Measurements from ENCODE around the gene JPH4.
"Not testable (repeated sequence)": the region's sequence is repeated elsewhere in the genome, so short reads cannot be mapped to it uniquely, and the experiment has no call there.

DNA sequence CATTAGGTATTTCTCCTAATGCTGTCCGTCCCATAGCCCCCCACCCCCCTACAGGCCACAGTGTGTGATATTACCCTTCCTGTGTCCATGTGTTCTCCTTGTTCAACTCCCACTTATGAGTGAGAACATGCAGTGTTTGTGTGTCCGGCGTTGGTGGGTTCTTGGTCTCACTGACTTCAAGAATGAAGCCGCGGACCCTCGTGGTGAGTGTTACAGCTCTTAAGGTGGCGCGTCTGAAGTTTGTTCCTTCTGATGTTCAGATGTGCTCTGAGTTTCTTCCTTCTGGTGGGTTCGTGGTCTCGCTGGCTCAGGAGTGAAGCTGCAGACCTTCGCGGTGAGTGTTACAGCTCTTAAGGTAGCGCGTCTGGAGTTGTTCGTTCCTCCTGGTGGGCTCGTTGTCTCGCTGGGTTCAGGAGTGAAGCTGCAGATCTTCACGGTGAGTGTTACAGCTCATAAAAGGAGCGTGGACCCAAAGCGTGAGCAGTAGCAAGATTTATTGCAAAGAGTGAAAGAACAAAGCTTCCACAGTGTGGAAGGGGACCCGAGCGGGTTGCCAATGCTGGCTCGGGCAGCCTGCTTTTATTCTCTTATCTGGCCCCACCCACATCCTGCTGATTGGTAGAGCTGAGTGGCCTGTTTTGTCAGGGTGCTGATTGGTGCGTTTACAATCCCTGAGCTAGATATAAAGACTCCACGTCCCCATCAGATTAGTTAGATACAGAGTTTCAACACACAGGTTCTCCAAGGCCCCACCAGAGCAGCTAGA, 5.4 kb upstream of the JPH4 start:
- TF ChIP-seq, protein P1, sequence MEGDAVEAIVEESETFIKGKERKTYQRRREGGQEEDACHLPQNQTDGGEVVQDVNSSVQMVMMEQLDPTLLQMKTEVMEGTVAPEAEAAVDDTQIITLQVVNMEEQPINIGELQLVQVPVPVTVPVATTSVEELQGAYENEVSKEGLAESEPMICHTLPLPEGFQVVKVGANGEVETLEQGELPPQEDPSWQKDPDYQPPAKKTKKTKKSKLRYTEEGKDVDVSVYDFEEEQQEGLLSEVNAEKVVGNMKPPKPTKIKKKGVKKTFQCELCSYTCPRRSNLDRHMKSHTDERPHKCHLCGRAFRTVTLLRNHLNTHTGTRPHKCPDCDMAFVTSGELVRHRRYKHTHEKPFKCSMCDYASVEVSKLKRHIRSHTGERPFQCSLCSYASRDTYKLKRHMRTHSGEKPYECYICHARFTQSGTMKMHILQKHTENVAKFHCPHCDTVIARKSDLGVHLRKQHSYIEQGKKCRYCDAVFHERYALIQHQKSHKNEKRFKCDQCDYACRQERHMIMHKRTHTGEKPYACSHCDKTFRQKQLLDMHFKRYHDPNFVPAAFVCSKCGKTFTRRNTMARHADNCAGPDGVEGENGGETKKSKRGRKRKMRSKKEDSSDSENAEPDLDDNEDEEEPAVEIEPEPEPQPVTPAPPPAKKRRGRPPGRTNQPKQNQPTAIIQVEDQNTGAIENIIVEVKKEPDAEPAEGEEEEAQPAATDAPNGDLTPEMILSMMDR (IDR thresholded peaks at IDR 0.05; ENCODE audit: borderline replicate concordance, extremely low read depth, low read length, poor library complexity, severe bottlenecking): not testable (repeated sequence)
- TF ChIP-seq EZH2 (IDR thresholded peaks at IDR 0.05; ENCODE audit: borderline replicate concordance, low read depth, low read length, severe bottlenecking): not testable (repeated sequence)
